ENCODE results near the gene ZNF223.

The ZNF223 gene

DNA sequence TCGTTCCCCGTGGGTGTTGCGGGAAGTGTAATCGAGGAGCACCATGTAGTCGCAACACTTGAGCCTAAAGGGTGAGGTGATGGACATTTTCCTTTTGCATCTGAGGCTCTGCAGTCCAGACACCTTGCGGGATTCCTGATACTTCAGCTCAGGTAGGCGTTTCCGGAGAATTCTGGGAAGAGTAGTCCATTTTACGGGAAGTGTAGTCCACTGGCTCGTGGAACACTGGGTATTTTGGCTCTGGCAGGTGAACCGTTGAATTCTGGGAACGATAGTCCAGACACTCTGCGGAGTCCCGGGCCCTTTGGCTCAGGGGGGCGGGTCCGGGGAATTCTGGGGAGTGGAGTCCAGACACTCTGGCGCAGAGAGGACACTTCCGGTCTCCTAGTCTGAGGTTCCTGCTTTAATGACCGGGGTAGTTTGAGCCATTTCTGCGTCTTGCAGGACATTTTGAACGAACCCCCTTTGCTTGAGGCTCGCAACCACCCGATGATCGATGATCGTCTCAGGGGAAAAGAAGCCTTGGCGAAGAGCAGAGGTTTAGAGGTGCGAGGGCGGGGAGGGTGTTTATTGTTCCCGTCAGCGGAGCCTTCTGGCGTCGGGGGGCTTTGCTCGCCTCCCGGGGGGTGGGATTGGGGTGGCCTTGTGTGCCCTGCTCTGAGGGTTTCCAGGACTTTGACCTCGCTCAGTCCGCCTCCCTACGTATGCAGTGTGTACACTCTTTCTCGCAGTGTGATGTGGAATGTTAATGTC lies at the start of gene ZNF223:
TSS of gene ZNF223 (plus strand) at position 387 of the 753 bp plus-strand sequence. CDS start 3,141 bp downstream, outside the sequence.
- in situ Hi-C loops (cut with MboI; ENCODE audit: low sequenced_read_pairs), result no loop called here

DNA sequence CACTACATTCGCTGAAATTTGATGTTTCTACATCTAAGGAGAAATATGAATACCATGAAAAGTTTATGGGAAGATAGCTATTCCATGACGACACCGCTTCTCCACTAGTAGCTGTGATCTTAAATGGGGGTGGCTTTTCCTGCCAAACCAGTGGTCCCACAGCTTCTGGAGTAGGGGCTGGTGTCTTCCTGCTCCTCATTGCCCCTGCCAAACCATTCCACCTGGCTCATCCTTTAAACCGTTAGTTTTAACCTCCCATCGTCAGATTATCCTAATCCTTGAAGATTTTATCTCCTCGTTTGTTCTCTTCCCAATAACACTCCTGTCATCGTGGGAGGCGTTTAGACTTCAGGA lies 49.6 kb upstream of the ZNF223 start:
- in situ Hi-C loops (cut with MboI; ENCODE audit: low sequenced_read_pairs), result no loop called here

DNA sequence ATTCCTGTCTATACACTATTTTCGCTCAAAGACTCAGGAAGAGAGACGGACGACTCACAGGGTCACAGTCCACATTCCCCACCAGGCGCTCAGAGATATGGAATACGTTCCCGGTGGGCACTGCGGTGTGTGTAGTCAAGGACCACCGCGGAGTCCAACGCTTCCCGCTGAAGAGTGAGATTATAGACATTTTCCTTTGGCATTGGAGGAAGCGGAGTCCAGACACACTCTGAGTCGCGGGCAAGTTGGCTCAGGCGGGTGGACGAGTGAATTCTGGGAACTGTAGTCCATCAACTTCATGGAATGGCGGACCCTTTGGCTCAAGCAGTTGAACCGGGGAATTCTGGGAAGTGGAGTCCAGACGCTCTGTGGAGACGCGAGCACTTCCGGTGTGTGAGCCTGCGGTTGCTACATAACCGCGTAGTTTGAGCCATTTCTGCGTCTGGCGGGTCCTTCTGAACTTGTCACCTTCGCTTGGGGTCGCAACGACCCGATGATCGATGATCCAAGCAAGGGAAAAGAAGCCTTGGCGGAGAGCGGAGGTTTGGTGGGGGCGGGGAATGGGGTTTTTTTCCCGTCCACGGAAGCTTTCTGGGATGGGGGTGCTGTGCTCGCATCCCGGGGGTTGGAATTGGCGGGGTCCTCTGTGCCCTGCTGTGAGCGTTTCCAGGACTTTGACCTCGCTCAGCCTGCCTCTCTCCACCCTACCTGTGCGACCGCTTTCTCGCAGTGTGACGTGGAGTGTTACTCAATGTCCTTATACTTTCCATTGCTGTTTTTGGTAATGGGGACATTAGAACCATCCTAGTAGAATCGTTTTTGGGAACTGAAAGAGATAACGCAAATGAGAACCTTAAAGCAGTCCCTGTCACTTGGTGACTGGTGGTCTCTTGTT lies 49.0 kb upstream of the ZNF223 start, which contains the start of gene ZNF230:
TSS of gene ZNF230 (plus strand) at position 392 of the 895 bp plus-strand sequence. CDS start 4,122 bp downstream, outside the sequence.
- in situ Hi-C loops (cut with MboI; ENCODE audit: low sequenced_read_pairs), result no loop called here

DNA sequence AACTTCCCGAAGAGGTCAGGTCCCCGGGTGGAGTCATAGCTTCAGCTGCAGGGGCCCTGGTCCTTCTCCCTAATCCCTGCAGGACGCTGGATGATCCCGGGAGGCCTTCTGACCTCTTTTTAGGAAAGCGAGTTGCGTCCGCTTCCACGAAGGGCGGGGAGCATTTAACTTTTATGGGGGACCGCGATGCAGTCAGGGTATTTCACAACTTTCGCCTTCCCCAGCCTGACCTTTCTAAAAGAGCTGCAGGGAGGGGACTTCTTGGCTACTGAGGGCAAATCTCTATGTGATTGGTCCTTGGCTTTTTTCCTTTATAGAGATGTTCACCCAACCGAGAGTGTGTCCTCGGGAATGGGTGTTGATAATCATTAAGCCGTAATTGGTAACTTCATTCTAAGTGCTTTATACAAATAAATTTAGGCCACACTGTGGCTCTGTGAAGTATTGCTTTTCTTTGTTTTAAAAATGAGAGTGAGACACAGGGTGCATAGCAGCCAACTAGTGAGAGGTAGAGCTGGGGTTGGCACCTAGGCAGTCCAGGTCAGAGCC lies 48.3 kb upstream of the ZNF223 start:
- in situ Hi-C loops (cut with MboI; ENCODE audit: low sequenced_read_pairs), result no loop called here

DNA sequence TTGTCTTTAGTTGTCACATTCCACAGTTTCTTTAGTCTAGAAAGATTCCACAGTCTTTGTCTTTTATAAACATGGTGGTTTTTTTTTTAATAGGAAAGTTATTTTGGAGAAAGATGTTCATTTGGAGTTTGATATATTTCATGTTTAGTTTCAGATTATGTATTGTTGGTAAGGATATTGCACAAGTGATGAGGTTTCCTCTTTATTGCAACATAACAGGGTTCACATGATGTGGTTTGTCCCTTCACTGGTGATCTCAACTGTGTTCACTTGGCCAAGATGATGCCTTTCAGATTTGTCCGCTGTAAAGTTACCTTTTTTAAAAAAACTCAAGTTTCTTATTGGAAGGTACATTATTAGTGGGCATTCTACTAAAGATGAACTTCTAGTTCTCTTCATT lies 45.9 kb upstream of the ZNF223 start:
- in situ Hi-C loops (cut with MboI; ENCODE audit: low sequenced_read_pairs), result no loop called here

DNA sequence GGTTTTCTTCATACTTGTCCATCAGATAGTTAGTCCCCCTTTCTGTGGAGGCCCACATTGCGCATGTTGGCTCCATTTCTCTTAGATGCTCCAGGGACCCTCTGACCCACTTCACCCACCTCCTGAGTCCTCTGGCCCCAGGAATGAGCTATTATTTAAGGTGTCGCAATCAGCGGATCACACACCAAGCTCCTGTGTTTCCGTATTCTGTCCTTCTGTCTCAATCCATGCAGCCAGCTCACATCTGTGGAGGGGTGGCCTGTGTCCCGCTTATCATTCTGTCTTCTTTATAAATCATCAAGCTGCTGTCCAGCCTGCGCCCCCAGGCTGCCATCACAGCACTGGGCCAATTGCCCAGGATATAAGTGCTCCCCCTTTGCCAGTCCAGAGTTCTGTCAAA lies 44.4 kb upstream of the ZNF223 start:
- in situ Hi-C loops (cut with MboI; ENCODE audit: low sequenced_read_pairs), result no loop called here

DNA sequence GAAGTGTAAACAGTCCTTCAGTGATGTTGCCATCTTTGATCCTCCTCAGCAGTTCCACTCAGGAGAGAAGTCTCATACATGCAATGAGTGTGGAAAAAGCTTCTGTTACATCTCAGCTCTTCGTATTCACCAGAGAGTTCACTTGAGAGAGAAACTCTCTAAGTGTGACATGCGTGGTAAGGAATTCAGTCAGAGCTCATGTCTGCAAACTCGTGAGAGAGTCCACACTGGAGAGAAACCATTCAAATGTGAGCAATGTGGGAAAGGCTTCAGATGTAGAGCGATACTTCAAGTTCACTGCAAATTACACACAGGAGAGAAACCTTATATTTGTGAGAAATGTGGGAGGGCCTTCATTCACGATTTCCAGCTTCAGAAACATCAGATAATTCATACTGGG lies 41.4 kb upstream of the ZNF223 start:
- in situ Hi-C loops (cut with MboI; ENCODE audit: low sequenced_read_pairs), result no loop called here

DNA sequence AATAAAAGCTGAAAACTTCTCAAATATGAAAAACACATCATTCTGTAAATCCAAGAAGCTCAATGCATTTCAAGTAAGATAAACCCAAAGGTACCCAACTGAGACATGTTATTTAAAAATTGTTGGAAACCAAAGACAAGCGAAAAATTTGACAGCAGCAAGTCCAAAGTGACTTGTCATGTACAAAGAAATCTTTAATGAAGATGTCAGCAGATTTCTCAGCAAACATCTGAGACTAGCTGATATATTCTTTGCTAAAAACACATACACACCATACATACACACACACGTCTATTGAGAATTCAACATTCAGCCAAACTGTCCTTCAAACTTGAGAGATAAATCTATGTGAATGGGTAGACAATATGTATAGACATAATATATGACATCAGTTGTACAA lies 32.3 kb upstream of the ZNF223 start:
- in situ Hi-C loops (cut with MboI; ENCODE audit: low sequenced_read_pairs), result no loop called here

DNA sequence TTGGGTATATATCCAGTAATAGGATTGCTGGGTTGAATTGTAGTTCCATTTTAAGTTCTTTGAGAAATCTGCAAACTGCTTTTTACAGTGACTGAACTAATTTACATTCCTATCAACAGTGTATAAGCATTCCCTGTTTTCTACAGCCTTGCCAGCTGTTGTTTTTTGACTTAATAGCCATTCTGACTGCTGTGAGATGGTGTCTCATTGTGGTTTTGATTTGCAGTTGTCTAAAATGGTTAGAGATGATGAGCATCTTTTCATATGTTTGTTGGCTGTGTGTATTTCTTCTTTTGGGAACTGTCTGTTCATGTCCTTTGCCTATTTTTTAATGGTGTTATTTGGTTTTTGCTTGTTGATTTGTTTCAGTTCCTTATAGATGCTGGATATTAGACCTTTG lies 30.6 kb upstream of the ZNF223 start:
- in situ Hi-C loops (cut with MboI; ENCODE audit: low sequenced_read_pairs), result no loop called here

DNA sequence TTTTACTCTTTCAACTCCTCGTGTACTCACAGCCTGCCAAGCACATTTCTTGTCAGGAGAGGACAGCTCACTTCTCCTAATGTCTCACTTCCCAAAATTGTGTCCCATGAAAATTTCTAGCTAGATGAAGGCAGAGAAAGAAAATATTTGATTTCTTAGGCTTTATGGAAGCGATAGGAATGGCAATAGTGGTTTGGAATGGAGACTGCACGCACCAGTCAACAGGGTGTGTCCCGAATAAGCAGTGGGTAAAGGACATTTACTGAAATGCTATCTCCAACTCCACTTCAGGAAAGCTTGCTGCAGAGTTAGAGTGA lies 27.0 kb upstream of the ZNF223 start:
- in situ Hi-C loops (cut with MboI; ENCODE audit: low sequenced_read_pairs), result no loop called here

DNA sequence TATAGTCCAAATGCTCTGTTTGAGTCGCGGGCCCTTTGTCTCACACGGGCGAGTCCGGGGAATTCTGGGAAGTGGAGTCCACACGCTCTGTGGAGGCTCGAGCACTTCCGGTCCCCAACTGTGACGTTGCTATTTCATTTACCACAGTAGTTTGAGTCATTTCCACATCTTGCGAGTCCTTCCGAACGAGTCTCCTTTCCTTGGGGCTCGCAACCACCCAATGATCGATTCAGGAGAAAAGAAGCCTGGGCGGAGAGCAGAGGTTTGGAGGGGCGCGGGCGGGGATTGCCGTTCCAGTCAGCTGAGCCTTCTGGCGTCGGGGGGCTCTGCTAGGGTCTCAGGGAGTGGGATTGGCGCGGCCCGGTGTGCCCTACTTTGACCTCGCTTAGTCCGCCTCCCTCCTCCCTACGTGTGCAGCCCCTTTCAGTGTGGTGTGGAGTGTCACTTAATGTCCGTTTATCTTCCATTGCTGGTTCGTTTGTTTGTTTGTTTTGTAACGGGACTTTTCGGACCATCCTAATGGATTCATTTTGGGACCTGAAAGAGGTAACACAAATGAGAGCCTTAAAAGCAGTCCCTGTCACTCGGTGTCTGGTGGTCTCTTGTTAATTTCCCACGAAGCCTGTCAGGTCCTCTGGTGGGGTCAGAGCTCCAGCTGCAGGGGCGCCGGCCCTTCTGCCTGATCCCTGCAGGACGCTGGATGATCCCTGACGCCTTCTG lies 26.5 kb upstream of the ZNF223 start, which contains the start of gene ZNF222:
TSS of gene ZNF222 (plus strand) at position 163 of the 720 bp plus-strand sequence. CDS start at position 221, 58 bp downstream.
- in situ Hi-C loops (cut with MboI; ENCODE audit: low sequenced_read_pairs), result no loop called here

DNA sequence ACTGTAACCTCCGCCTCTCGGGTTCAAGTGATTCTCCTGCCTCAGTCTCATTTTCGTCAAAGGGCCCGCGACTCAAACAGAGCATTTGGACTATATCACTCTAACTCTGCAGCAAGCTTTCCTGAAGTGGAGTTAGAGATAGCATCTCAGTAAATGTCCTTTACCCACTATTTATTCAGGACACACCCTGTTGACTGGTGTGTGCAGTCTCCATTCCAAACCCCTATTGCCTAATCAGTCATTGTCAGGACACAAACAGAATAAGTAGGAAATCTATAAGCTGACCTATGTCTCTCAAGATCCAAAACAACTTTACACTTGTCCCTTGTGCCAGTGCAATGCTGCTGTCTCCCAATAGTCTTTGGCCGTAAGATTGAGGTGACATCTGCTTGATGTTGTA lies 25.2 kb upstream of the ZNF223 start:
- in situ Hi-C loops (cut with MboI; ENCODE audit: low sequenced_read_pairs), result no loop called here

DNA sequence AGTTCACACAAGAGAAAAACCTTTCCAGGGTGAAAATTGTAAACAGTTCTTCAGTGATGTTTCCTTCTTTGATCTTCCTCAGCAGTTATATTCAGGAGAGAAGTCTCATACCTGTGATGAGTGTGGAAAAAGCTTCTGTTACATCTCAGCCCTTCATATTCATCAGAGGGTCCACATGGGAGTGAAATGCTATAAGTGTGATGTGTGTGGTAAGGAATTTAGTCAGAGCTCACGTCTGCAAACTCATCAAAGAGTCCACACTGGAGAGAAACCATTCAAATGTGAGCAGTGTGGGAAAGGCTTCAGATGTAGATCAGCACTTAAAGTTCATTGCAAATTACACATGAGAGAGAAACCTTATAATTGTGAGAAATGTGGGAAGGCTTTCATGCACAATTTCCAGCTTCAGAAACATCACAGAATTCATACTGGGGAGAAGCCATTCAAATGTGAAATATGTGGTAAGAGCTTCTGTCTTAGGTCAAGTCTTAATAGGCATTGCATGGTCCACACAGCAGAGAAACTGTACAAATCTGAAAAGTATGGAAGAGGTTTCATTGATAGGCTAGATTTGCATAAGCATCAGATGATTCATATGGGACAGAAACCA lies 19.7 kb upstream of the ZNF223 start:
- in situ Hi-C loops (cut with MboI; ENCODE audit: low sequenced_read_pairs), result no loop called here

DNA sequence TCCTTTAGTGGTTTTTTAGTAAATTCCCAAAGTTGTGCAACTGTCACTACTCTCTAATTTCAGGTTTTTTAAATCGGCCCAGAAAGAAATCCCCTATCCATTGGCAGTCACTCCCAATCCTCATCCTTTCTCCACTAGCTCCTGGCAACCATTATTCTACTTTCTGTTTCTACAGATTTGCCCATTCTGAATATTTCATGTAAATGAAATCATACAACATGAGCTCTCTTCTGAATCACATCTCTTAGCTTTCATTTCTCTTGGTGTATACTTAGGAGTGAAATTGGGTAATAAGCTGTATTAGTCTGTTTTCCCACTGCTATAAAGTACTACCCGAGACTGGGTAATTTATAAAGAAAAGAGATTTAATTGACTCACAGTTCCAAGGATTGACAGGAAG lies 9.7 kb upstream of the ZNF223 start:
- in situ Hi-C loops (cut with MboI; ENCODE audit: low sequenced_read_pairs), result no loop called here

DNA sequence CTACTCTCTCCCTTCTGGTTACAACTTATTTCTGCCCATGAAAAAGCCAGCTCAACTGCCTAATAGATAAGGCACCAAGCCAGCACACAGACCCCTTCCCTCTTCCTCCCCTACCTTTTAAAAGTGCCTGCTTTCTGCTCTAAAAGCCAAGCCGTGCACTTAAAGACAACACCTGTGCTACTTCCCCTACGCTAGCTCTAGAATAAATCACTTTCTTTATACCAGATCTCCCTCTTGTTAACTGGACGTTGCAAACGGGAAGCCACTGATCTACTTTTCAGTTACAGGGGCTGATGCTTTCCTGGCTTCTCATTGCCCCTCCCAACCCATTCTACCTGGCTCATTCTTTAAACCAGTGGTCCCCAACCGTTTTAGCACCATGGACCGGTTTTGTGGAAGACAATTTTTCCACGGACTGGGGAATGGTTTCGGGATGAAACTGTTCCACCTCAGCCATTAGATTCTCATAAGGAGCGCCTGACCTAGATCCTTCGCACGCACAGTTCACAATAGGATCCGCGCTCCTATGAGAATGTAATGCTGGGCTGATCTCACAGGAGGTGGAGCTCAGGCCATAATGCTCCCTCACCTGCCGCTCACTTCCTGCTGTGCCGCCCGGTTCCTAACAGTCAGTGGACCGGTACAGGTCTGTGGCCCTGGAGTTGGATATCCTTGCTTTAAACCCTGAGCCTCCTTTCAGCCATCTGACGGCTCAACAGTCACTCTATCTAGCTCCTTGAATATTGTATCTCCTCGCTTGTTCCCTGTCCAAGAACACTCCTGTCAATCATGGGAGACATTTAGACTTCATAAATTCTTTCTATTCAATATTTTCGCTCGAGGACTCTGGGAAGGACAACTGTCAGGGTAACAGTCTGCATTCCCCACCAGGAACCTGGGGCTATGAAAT lies 841 bp upstream of the ZNF223 start:
- in situ Hi-C loops (cut with MboI; ENCODE audit: low sequenced_read_pairs), result no loop called here

DNA sequence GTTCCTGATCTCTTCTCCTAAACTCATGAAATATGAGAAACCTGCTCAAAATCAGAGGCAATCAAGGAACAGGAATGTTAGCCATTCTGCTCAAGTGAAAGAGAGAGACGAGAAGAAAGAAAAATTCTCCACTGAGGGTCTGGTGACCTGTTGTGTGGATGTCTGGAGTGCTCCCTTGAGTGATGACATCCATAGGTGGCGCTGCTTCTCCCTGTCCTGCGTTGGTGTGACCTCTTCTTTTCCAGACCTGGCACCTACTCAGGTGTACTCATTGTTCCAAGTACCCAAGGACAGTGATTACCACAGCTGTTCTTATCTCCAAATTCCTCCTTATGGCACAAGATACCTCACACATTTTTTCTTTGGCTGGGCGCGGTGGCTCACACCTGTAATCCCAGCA lies 4.0 kb downstream of the ZNF223 start:
- in situ Hi-C loops (cut with MboI; ENCODE audit: low sequenced_read_pairs), result no loop called here

DNA sequence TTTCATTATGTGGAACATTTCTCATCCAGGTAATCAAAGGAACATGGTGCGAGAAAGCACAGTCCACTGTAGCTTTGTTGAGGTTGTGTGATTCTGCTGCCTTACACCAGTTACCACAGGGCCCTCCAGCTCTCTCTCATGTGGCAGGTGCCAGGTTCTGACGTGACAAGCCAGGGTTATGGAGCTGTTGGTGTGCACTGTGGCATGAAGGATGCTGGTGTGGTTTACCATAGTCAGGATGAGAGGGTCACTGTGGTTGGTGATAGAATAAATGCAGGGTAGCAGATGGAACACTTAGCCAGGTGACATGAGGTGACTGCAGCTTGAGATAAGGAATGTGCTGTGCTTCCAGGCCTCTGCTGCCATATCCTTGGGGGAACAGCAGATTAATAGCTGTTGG lies 7.4 kb downstream of the ZNF223 start:
- in situ Hi-C loops (cut with MboI; ENCODE audit: low sequenced_read_pairs), result no loop called here

DNA sequence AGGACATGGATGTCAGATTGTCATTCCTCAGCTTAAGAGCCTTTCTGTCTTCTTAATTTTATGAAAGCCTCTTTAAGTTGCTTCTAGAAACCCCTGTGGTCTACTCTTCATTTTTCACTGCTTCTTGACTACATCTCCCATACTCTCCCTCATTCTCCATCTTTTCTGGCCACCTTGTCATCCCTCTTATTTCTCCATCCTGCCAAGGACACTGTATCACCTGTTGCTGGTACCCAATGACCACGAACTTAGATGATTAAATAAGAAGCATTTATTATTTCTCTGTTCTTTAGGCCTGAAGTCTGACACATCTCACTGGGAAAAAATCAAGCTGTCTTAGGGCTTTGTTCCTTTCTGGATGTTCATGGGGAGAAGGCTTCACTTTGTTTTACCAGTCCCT lies 9.2 kb downstream of the ZNF223 start:
- in situ Hi-C loops (cut with MboI; ENCODE audit: low sequenced_read_pairs), result no loop called here

DNA sequence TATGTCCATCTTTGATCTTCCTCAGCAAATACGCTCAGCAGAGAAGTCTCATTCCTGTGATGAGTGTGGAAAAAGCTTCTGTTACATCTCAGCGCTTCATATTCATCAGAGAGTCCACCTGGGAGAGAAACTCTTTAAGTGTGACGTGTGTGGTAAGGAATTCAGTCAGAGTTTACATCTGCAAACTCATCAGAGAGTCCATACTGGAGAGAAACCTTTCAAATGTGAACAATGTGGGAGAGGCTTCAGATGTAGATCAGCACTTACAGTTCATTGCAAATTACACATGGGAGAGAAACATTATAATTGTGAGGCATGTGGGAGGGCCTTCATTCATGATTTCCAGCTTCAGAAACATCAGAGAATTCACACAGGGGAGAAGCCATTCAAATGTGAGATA lies 14.5 kb downstream of the ZNF223 start:
- in situ Hi-C loops (cut with MboI; ENCODE audit: low sequenced_read_pairs), result no loop called here

DNA sequence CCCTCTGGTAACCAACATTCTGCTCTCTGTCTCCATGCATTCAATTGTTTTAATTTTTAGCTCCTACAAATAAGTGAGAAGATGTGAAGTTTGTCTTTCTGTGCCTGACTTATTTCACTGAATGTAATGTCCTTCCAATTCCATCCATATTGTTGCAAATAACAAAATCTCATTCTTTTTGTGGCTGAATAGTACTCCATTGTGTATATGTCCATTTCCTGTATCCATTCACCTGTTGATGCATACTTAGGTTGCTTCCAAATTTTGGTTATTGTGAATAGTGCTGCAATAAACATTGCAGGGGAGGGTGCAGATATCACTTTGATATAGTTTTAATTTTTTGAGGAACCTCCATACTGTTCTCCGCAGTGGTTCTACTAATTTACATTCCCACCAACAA lies 17.6 kb downstream of the ZNF223 start:
- in situ Hi-C loops (cut with MboI; ENCODE audit: low sequenced_read_pairs), result no loop called here
